Measurements from ENCODE around the gene SMARCA2.

DNA sequence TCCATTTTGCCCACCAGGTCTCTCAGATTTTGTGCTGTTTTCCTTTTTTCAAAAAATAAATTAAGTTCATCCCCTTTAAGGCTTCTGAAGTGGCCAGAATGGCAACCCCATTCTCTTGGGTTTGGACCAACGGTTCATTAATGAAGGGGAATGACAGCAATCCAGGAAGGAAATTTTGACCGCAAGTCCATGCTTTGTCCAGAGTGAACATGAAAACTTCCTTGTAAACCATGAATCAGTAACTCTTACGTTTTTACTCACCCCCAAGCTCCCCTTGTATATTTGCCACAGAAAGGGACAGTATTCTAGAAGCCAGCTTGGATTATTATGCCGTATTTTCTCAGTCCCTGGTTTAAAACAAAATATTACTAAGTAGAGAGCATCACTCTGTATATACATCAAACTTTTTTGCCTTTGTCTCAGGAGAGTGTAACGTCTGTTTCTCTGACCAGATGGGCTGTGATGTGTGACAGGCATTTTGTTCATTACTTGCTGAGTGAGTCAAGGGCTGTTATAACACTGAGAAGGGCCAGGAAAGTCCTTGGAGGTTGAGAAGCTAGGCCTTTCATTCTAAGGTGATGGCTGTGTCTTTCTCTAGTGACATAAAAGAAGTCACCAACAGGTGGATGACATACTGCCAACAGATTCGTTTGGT is 148.2 kb downstream of the SMARCA2 start:
- TF ChIP-seq FOXK2 (IDR thresholded peaks at IDR 0.05) (no peak), FOXA1 (IDR thresholded peaks at IDR 0.05) (no peak), CTBP1 (IDR thresholded peaks at IDR 0.05; ENCODE audit: borderline replicate concordance) (no peak)

Measured in HEK293T (cell line).